ENCODE results near the gene ARNT2. TPM values are rescaled to one million over a fixed set of nuclear protein-coding genes. Genes with fewer than 3 reads are reported as not detected.

Gene ARNT2
- total RNA-seq, 1 donor from 2014 or later, result 8.1 TPM

GRCh38 chr15:80620931-80621330 is 216.7 kb downstream of the ARNT2 start:
- Histone ChIP-seq H3K36me3 (no peaks in the 10 kb centered on the region), H3K27me3 (no peaks in the 10 kb centered on the region), H3K4me3 (no peak overlapping the region), H3K9me3 (no peaks in the 10 kb centered on the region), H3K4me1 (peaks cover 22% of the 10 kb centered on the region), H3K27ac (no peak overlapping the region)
- intact Hi-C loops (cut with DNase I), result no loop called here
- TF ChIP-seq POLR2A (IDR thresholded peaks at IDR 0.05) (no peak), POLR2AphosphoS5 (IDR thresholded peaks at IDR 0.05; ENCODE audit: insufficient read depth in 1 of 2, low read depth in 1 of 2) (no peak)
- TF ChIP-seq, protein P1, sequence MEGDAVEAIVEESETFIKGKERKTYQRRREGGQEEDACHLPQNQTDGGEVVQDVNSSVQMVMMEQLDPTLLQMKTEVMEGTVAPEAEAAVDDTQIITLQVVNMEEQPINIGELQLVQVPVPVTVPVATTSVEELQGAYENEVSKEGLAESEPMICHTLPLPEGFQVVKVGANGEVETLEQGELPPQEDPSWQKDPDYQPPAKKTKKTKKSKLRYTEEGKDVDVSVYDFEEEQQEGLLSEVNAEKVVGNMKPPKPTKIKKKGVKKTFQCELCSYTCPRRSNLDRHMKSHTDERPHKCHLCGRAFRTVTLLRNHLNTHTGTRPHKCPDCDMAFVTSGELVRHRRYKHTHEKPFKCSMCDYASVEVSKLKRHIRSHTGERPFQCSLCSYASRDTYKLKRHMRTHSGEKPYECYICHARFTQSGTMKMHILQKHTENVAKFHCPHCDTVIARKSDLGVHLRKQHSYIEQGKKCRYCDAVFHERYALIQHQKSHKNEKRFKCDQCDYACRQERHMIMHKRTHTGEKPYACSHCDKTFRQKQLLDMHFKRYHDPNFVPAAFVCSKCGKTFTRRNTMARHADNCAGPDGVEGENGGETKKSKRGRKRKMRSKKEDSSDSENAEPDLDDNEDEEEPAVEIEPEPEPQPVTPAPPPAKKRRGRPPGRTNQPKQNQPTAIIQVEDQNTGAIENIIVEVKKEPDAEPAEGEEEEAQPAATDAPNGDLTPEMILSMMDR (IDR thresholded peaks at IDR 0.05), result no peak
- DNase-seq (ENCODE audit: extremely low spot score in 2 of 2), result no peak

- no peak overlapping the region for H3K27ac ChIP-seq
- no peaks in the 10 kb centered on the region for H3K27me3 ChIP-seq
- DNase-seq (ENCODE audit: extremely low spot score in 2 of 2), result no peak
- TF ChIP-seq POLR2A (IDR thresholded peaks at IDR 0.05) (no peak), POLR2AphosphoS5 (IDR thresholded peaks at IDR 0.05; ENCODE audit: insufficient read depth in 1 of 2, low read depth in 1 of 2) (no peak)
- TF ChIP-seq, protein P1 (IDR thresholded peaks at IDR 0.05), result no peak
- no peaks in the 10 kb centered on the region for H3K9me3 ChIP-seq
- H3K36me3 ChIP-seq, result no peaks in the 10 kb centered on the region
- intact Hi-C loops (cut with DNase I), result no loop called here
- H3K4me1 ChIP-seq, result no peaks in the 10 kb centered on the region
- no peak overlapping the region for H3K4me3 ChIP-seq
Measured at GRCh38 chr15:80626643-80627120, 222.5 kb downstream of the ARNT2 start.

DNA sequence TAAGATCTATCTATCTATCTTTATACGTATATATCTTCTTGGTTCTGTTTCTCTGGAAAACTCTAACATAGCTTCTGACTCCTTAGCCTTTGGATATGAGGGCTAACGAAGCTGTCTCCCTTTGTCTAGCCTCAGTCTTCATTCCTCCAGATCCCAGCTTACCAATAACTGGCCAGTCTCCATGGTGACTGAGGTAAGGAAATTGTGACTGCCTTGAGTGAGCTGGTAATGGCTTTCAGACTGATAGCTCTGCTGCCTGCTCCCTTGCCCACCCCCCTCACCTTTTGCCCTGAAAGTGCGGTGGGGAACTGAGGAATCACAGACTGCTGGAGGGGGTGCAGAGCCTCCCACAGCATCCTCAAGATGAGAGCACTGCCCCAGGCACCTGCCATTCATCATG is 225.2 kb downstream of the ARNT2 start:
- Histone ChIP-seq H3K4me3 (no peak overlapping the region), H3K4me1 (no peaks in the 10 kb centered on the region), H3K9me3 (no peaks in the 10 kb centered on the region), H3K27ac (no peak overlapping the region), H3K27me3 (no peaks in the 10 kb centered on the region), H3K36me3 (no peaks in the 10 kb centered on the region)
- no peak for DNase-seq (ENCODE audit: extremely low spot score in 2 of 2)
- TF ChIP-seq, protein P1 (IDR thresholded peaks at IDR 0.05), result no peak
- no peak for TF ChIP-seq POLR2A (IDR thresholded peaks at IDR 0.05)
- no peak for TF ChIP-seq POLR2AphosphoS5 (IDR thresholded peaks at IDR 0.05; ENCODE audit: insufficient read depth in 1 of 2, low read depth in 1 of 2)
- intact Hi-C loops (cut with DNase I), result no loop called here

DNA sequence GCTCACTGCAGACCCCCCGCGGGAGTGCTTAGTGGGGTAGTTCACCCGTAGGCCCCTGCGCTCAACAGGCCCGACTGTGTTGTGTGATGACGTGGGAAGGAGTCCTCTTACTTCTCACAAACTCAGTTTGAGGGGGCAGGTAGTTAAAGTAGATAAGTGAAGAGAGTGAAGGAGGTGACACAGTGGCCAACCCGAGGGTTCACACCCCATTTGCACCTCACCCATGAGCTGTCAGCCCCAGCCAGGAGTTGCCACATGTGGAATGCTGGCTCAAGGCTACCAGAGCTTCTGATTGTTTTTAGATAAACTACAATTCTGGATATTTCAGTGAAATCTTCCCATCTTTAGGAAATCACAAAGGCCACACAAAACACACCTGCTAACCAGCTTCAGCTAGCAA is 226.8 kb downstream of the ARNT2 start:
- no peaks in the 10 kb centered on the region for H3K36me3 ChIP-seq
- no peaks in the 10 kb centered on the region for H3K4me1 ChIP-seq
- H3K9me3 ChIP-seq, result no peaks in the 10 kb centered on the region
- DNase-seq (ENCODE audit: extremely low spot score in 2 of 2), result no peak
- no peaks in the 10 kb centered on the region for H3K27me3 ChIP-seq
- TF ChIP-seq, protein P1 (IDR thresholded peaks at IDR 0.05), result no peak
- TF ChIP-seq POLR2A (IDR thresholded peaks at IDR 0.05) (no peak), POLR2AphosphoS5 (IDR thresholded peaks at IDR 0.05; ENCODE audit: insufficient read depth in 1 of 2, low read depth in 1 of 2) (no peak)
- intact Hi-C loops (cut with DNase I), result no loop called here
- H3K27ac ChIP-seq, result no peak overlapping the region
- no peak overlapping the region for H3K4me3 ChIP-seq

DNA sequence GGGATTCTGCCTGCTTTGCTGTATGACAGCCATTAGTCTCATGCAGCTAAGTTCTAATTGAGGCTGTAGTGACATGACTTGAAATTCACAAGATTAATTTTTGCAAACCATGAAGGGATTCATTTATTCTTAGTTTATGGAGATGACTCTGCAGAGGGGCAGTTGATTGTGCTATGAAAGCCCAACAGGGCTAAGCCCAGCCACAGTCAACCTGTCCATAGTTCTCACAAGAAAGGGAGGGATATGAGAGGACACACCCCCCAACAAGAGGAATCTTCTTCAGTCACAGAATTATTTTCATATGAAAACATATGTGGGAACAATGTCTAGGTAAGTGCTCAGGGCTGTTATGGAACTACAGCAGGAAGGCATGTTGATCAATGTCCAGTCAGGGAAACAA is 229.0 kb downstream of the ARNT2 start:
- H3K27me3 ChIP-seq, result no peaks in the 10 kb centered on the region
- H3K27ac ChIP-seq, result no peak overlapping the region
- no peaks in the 10 kb centered on the region for H3K9me3 ChIP-seq
- no peaks in the 10 kb centered on the region for H3K36me3 ChIP-seq
- no peak overlapping the region for H3K4me3 ChIP-seq
- DNase-seq (ENCODE audit: extremely low spot score in 2 of 2), result no peak
- H3K4me1 ChIP-seq, result no peaks in the 10 kb centered on the region
- intact Hi-C loops (cut with DNase I), result no loop called here
- TF ChIP-seq, protein P1 (IDR thresholded peaks at IDR 0.05), result no peak
- no peak for TF ChIP-seq POLR2A (IDR thresholded peaks at IDR 0.05)
- TF ChIP-seq POLR2AphosphoS5 (IDR thresholded peaks at IDR 0.05; ENCODE audit: insufficient read depth in 1 of 2, low read depth in 1 of 2), result no peak

Measured in vagina (tissue), 2 donors.